PC-9 (cell line): ENCODE data around the gene MYO18B. TPM values are rescaled to one million over a fixed set of nuclear protein-coding genes. Genes with fewer than 3 reads are reported as not detected.

Experiments used
- BruUV-seq: library from RNA; stranded (reverse); fragments of 400-500 nt; replicated peaks from 2 replicates; lab custom pipeline; 2021; lab: Mats Ljungman, UMichigan
- CTCF ChIA-PET: fragments of 300-600 bp; sonication (Branson Sonifier 250); formaldehyde crosslinking; loops from one replicate; lab custom pipeline; 2022; ENCODE audit warnings: antibody characterized with exemption; lab: Charles Lee
- POLR2A ChIA-PET: fragments of 300-600 bp; sonication (Branson Sonifier 250); formaldehyde crosslinking; loops from one replicate; lab custom pipeline; 2022; ENCODE audit warnings: antibody characterized with exemption; ENCODE audit not compliant: unreplicated experiment; lab: Charles Lee
- DNase-seq, 2 experiments: peaks; one replicate each; pipeline versions ENCODE4 v3.0.0 to v3.0.0-alpha.2; 2015 to 2022; ENCODE audit warnings: mixed read lengths in 1 of 2
- H2AFZ ChIP-seq: fragments of 200-600 bp; sonication (generic); 2 replicates; pipeline ENCODE4 v1.8.1; 2017; ENCODE audit warnings: antibody characterized with exemption
- H3F3A ChIP-seq: fragments of 200-600 bp; sonication (generic); 2 replicates; pipeline ENCODE4 v1.8.1; 2017; ENCODE audit warnings: antibody characterized with exemption, mild to moderate bottlenecking, low read depth; ENCODE audit not compliant: insufficient read depth
- H3K27ac ChIP-seq: fragments of 200-600 bp; sonication (generic); 2 replicates; pipeline ENCODE4 v1.6.1; 2016; ENCODE audit warnings: mixed run types
- H3K27me3 ChIP-seq: fragments of 200-600 bp; sonication (generic); 2 replicates; pipeline ENCODE4 v1.6.1; 2016; ENCODE audit warnings: low read depth, mixed run types; ENCODE audit not compliant: insufficient read depth
- H3K36me3 ChIP-seq: fragments of 200-600 bp; sonication (generic); 2 replicates; pipeline ENCODE4 v1.6.1; 2016; ENCODE audit warnings: low read depth, mixed run types
- H3K4me1 ChIP-seq: fragments of 200-600 bp; sonication (generic); replicated peaks from 2 replicates; pipeline ENCODE4 v1.6.1; 2016; ENCODE audit warnings: mixed run types; ENCODE audit not compliant: insufficient read depth
- H3K4me2 ChIP-seq: fragments of 200-600 bp; sonication (generic); 2 replicates; pipeline ENCODE4 v1.6.1; 2017; ENCODE audit warnings: mixed run types
- H3K4me3 ChIP-seq: fragments of 200-600 bp; sonication (generic); 2 replicates; pipeline ENCODE4 v1.6.1; 2016; ENCODE audit warnings: mixed run types
- H3K79me2 ChIP-seq: fragments of 200-600 bp; sonication (generic); 2 replicates; pipeline ENCODE4 v1.6.1; 2017; ENCODE audit warnings: low read depth, mixed run types
- H3K9me2 ChIP-seq: fragments of 200-600 bp; sonication (generic); 2 replicates; pipeline ENCODE4 v1.8.1; 2017; ENCODE audit warnings: mild to moderate bottlenecking; ENCODE audit not compliant: insufficient read depth
- H3K9me3 ChIP-seq: fragments of 200-600 bp; sonication (generic); 2 replicates; pipeline ENCODE4 v1.8.1; 2016; ENCODE audit warnings: low read depth; ENCODE audit not compliant: insufficient read depth
- H4K20me1 ChIP-seq: fragments of 200-600 bp; sonication (generic); 2 replicates; pipeline ENCODE4 v1.8.1; 2017; ENCODE audit not compliant: insufficient read depth
- EZH2 ChIP-seq: fragments of 200-600 bp; sonication (generic); IDR thresholded peaks from 2 replicates; pipeline ENCODE4 v1.8.0; 2017; ENCODE audit warnings: antibody characterized with exemption, low read depth
- intact Hi-C: fragments of 100-400 bp; cut with micrococcal nuclease; formaldehyde crosslinking; loops from one replicate; pipeline ENCODE4 v1.10.0; 2022; ENCODE audit not compliant: unreplicated experiment
- total RNA-seq: library from RNA; stranded (reverse); gene quantifications from 2 replicates; pipeline ENCODE4 v1.2.3, GENCODE V29; 2021
- TF ChIP-seq, protein P1 (sequence below): fragments of 200-600 bp; sonication (generic); conservative IDR thresholded peaks from 2 replicates; pipeline ENCODE4 v1.6.1; 2017; ENCODE audit warnings: mixed run types, antibody characterized with exemption, mild to moderate bottlenecking, moderate library complexity

Gene MYO18B
- total RNA-seq, 1 experiment from 2014 or later, result not detected

DNA sequence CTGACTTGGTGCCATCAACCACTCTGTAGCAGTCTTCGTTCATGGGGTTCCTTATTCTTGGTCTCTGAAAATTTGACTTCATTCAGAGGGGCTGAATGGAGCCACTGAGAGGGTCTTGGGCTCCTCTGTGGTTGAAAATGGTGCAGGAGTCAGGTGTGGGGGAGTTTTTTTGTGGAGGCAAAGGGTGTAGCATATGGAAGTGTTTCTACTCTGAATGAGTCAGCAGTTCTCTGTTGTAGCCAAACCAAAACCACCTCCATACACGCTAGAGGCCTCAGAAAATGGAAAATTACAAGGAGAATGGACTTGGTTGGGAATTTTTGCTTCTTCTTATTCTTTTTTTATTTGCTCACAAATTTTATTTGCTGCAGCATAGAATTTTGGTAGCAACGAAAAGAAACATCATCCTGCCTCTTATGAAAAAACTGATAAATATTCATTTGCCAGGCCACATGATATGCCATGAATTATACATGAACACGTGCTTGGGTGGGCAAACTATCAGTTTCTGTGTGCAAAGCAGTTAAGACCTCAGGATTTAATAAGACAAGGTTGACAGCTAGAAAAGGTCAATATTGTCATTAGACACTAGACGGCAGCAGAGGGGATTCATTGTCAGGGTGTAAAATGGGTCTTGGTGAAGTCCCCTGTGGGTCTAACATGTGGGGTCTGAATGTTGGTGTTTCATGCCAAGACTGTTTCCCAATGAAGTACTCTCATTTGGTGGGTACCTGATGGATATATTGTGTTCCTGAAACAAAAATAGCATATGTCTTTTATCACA lies 111.7 kb downstream of the MYO18B start:
- Histone ChIP-seq H4K20me1 (no peaks in the 10 kb centered on the region; the same call in 1 of the 2 replicates), H2AFZ (no peak overlapping the region), H3F3A (no peaks in the 10 kb centered on the region), H3K27me3 (peaks cover 37% of the 10 kb centered on the region), H3K27ac (no peak overlapping the region), H3K9me3 (no peaks in the 10 kb centered on the region), H3K79me2 (no peaks in the 10 kb centered on the region), H3K36me3 (no peaks in the 10 kb centered on the region), H3K4me1 (no peaks in the 10 kb centered on the region), H3K9me2 (no peaks in the 10 kb centered on the region), H3K4me3 (no peak overlapping the region), H3K4me2 (no peak overlapping the region)
- ChIA-PET CTCF (no interaction called here), POLR2A (no interaction called here)
- TF ChIP-seq, protein P1, sequence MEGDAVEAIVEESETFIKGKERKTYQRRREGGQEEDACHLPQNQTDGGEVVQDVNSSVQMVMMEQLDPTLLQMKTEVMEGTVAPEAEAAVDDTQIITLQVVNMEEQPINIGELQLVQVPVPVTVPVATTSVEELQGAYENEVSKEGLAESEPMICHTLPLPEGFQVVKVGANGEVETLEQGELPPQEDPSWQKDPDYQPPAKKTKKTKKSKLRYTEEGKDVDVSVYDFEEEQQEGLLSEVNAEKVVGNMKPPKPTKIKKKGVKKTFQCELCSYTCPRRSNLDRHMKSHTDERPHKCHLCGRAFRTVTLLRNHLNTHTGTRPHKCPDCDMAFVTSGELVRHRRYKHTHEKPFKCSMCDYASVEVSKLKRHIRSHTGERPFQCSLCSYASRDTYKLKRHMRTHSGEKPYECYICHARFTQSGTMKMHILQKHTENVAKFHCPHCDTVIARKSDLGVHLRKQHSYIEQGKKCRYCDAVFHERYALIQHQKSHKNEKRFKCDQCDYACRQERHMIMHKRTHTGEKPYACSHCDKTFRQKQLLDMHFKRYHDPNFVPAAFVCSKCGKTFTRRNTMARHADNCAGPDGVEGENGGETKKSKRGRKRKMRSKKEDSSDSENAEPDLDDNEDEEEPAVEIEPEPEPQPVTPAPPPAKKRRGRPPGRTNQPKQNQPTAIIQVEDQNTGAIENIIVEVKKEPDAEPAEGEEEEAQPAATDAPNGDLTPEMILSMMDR, result peak; percentile 36; the same call in 1 of the 2 replicates
- TF ChIP-seq EZH2, result no peak
- intact Hi-C loops, result no loop called here
- DNase-seq, result no peak
- BruUV-seq, result no TSS peak

GRCh38 chr22:25869771-25870170 lies 127.8 kb downstream of the MYO18B start:
- no peaks in the 10 kb centered on the region for H3K9me3 ChIP-seq
- BruUV-seq, result no TSS peak
- H2AFZ ChIP-seq, result no peak overlapping the region
- no peak overlapping the region for H3K27ac ChIP-seq
- H3K4me1 ChIP-seq, result no peaks in the 10 kb centered on the region
- no peaks in the 10 kb centered on the region for H3K36me3 ChIP-seq
- POLR2A ChIA-PET, result no interaction called here
- H3F3A ChIP-seq, result no peaks in the 10 kb centered on the region
- intact Hi-C loops, result no loop called here
- no peak overlapping the region for H3K4me3 ChIP-seq
- H3K9me2 ChIP-seq, result no peaks in the 10 kb centered on the region
- no peak for DNase-seq
- H3K4me2 ChIP-seq, result no peak overlapping the region
- TF ChIP-seq, protein P1, result no peak
- no peak for TF ChIP-seq EZH2
- peaks cover 69% of the 10 kb centered on the region for H3K27me3 ChIP-seq
- no peaks in the 10 kb centered on the region for H3K79me2 ChIP-seq
- CTCF ChIA-PET, result no interaction called here
- H4K20me1 ChIP-seq, result no peaks in the 10 kb centered on the region

GRCh38 chr22:25874327-25874726 lies 132.3 kb downstream of the MYO18B start:
- no TSS peak for BruUV-seq

More at GRCh38 chr22:25874327-25874726, 132.3 kb downstream of the MYO18B start:
- Histone ChIP-seq H3K9me2 (no peaks in the 10 kb centered on the region), H3K9me3 (no peaks in the 10 kb centered on the region), H3F3A (no peaks in the 10 kb centered on the region), H4K20me1 (no peaks in the 10 kb centered on the region), H3K36me3 (no peaks in the 10 kb centered on the region), H3K4me2 (no peak overlapping the region), H3K4me1 (no peaks in the 10 kb centered on the region), H3K27me3 (peaks cover 52% of the 10 kb centered on the region), H2AFZ (no peak overlapping the region), H3K27ac (no peak overlapping the region), H3K79me2 (no peaks in the 10 kb centered on the region), H3K4me3 (no peak overlapping the region)
- TF ChIP-seq EZH2, result no peak
- TF ChIP-seq, protein P1, result no peak
- ChIA-PET CTCF (no interaction called here), POLR2A (no interaction called here)
- DNase-seq, result no peak
- intact Hi-C loops, result no loop called here
